Fibroblast of pulmonary artery (primary cell): ENCODE measurements around the gene IL37.

ENCODE experiments used
- DNase-seq: peaks from one replicate; pipeline ENCODE4 v3.0.0-alpha.2; 2010; ENCODE audit warnings: low read depth
- H3K4me3 ChIP-seq: replicated peaks from 2 replicates; pipeline ENCODE4 v1.5.1; 2011; ENCODE audit warnings: low read depth, mild to moderate bottlenecking, control low read depth, low read length, moderate library complexity
- TF ChIP-seq, protein P1 (sequence below): IDR thresholded peaks from 2 replicates; pipeline ENCODE4 v1.5.1; 2011; ENCODE audit warnings: mild to moderate bottlenecking, control low read depth, low read length, inconsistent platforms; ENCODE audit errors: missing control alignments

Gene IL37

DNA sequence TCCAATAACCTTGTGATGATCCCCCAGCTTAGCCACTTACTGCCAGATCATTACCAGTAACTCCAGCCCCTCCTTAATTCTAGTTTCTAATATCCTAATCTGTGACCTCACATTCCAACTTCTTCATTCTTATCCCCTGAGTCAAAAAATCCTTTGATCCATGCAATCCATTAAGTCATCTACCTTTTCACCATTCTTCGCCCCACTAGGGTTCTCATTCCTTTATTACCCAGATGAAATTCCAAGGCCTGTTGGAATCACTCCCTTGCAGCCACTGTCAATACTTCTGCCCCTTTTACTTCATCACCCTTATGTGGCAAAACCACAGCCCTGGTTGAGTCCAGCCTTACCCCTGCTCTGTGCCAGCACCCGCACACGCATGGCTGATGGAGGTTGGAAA lies 46.5 kb downstream of the IL37 start:
- H3K4me3 ChIP-seq, result no peak overlapping the region
- no peak for DNase-seq
- TF ChIP-seq, protein P1, sequence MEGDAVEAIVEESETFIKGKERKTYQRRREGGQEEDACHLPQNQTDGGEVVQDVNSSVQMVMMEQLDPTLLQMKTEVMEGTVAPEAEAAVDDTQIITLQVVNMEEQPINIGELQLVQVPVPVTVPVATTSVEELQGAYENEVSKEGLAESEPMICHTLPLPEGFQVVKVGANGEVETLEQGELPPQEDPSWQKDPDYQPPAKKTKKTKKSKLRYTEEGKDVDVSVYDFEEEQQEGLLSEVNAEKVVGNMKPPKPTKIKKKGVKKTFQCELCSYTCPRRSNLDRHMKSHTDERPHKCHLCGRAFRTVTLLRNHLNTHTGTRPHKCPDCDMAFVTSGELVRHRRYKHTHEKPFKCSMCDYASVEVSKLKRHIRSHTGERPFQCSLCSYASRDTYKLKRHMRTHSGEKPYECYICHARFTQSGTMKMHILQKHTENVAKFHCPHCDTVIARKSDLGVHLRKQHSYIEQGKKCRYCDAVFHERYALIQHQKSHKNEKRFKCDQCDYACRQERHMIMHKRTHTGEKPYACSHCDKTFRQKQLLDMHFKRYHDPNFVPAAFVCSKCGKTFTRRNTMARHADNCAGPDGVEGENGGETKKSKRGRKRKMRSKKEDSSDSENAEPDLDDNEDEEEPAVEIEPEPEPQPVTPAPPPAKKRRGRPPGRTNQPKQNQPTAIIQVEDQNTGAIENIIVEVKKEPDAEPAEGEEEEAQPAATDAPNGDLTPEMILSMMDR, result no peak

DNA sequence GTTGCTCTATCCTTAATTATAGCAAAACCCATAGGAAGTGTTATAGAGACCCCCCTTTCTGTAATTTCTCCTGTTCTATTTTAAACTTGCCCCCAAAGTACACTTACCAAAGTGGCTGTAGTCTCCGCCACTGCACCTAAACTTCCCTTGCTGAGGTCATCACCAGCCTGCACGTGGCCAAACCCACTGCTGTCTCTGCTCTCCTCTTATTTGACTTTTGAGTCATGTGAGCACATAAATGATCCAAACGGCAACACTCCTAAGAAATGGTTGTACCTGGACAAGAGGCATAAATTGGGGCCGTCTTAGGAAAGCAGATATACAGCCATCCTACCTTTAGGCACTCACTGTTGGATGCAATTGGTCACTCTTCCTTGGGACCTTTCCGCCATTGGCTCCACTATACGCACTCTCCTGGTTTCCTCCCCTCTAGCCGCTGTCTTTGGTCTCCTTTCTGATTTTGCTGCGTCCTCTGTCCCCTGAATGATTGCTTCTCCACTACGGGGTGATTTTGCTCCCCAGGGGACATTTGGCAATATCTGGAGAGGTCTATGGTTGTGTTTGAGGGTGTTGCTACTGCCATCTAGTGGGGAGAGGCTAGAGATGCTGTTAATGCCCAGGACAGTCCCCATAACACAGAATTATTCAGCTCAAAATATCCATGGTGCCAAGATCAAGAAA lies 47.6 kb downstream of the IL37 start:
- DNase-seq, result peak; percentile 78
- TF ChIP-seq, protein P1, result peak; percentile 92
- no peak overlapping the region for H3K4me3 ChIP-seq

DNA sequence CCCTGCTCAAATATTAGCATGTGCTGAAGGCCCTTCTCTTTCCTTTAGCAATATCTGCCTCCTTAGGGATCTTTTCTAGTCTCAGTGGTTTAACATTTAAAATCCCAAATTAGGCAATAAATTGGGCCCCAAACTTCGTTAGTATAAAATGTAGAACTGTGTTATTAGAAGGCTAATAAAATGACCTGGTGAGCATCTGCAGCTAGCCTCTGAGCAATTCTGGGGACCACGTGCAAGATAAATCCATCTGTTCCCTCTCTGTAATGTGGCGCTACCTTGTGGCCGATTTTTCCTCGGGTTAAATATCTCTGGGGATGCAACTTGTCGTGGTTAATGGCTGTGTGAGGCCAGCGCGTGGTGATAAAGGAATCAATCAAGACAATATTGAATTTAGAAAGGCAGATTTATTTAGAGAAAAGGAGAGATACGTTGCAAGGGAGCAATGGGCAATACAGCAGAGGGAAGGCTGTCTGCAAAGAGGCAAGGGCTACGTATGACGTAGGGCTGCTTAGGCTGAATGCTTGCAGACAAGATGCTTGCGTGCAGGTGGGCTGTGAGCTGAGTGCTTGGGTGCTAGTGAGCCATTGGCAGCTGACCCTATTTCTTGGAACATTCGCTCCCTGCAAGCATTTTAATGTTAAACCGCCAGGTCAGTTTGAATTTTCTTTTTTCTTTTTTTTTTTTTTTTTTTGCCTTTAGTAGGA lies 48.3 kb downstream of the IL37 start:
- DNase-seq, result peak; percentile 16
- TF ChIP-seq, protein P1, result no peak
- H3K4me3 ChIP-seq, result no peak overlapping the region

DNA sequence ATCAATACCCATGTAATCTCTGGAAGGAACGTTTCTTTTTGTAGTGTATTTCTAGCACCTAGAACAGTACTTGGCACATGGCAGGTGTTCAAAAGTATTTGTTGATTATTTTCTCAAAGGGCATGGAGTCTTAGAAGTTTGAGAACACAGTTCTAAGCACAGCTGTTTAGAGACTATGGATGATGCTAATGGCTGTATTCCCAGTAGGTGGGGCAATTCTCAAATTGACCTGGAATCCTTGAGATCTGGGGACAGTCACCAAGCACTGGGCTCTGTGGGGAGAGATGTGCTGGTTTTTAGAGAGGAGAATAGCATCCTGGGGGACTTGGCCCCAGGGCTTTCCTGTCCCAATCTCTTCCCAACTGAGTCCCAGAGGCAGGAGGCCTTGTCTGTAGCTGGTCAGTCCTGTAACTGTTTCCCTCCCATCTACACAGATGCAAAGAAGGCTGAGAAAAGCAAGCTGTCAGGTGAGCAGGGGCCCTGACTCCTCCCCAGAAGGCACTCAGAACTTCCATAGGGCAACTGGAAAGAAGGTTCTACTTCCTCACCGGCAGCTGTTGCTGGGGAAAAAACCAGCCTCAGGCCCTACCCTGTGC lies 49.4 kb downstream of the IL37 start:
- H3K4me3 ChIP-seq, result no peak overlapping the region
- no peak for DNase-seq
- TF ChIP-seq, protein P1, result peak; percentile 7

DNA sequence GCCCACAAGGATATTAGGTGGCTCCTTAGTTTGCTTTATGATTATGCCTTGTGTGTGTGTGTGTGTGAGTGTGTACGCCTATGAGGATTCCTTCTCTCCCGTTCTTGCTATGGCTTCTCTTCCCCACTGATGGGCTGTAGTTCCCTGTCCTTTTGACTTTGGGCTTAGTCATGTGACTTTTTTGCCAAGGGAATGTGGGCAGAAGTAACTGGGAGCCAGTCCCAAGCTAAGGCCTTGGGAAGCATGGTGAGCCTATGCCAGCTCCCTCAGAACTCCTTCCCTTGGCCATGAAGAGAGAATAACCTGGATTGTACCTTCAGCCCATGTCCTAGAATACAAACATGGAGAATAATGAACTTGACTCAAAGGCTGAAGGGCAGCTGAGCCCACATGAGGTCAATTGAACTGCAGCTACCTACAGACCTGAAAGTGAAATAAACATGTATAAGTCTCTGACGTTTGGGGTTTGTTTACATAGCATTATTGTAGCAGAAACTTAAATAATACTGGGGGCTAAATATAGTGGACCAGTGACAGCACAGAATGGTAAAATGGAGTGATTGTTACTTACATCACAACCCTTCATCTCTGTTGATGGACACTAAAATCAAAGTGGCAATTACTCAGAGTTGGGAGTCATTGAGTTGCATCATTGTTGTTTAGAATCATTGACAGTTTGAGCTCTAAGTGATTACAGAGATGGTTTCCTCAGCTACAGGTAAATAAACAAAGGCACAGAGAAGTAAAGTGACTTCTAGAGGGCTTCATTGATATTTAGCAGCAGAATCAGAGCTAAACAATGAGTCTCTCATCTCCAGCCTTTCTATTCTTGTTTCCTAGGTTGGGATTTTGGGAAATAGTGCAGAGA lies 51.6 kb downstream of the IL37 start:
- TF ChIP-seq, protein P1, result no peak
- DNase-seq, result no peak
- no peak overlapping the region for H3K4me3 ChIP-seq

DNA sequence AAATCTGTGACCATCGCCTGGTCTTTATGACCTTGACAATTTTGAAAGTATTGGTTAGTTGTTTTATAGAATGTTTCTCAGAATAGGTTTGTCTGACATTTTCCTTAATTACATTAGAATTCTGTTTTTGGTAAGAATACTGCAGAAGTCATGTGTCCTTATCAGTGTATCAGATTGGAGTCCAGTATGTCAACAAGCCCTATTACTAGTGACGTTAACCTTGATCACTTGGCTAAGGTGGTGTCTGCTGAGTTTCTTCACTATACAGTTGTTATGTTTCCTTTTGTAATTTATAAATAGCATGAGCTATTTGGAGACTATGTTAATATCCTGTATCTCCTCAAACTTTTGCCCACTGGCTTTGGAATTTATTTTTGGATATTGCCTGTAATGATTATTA lies 56.1 kb downstream of the IL37 start:
- DNase-seq, result no peak
- no peak overlapping the region for H3K4me3 ChIP-seq
- TF ChIP-seq, protein P1, result no peak
